Measurements from ENCODE around the gene TMEM256.

DNA sequence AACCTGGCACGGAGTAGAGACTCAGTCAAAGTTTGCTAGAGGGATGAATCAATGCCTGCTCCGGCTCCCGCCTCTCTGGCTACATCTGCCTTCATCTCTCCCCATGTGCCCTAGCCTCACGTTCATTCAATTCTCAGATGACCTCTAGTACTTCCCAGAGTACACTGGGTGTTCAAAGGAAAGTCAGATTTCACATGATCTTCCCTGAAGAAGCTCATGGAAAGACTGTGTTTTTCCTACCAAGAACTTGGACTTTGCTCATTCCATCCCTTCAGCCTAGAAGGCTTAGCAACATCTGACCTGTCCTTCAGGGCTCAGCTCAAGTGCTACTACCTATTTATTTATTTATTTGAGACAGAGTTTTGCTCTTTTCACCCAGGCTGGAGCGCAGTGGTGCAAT lies 34.1 kb downstream of the TMEM256 start:
- TF ChIP-seq, protein P1, sequence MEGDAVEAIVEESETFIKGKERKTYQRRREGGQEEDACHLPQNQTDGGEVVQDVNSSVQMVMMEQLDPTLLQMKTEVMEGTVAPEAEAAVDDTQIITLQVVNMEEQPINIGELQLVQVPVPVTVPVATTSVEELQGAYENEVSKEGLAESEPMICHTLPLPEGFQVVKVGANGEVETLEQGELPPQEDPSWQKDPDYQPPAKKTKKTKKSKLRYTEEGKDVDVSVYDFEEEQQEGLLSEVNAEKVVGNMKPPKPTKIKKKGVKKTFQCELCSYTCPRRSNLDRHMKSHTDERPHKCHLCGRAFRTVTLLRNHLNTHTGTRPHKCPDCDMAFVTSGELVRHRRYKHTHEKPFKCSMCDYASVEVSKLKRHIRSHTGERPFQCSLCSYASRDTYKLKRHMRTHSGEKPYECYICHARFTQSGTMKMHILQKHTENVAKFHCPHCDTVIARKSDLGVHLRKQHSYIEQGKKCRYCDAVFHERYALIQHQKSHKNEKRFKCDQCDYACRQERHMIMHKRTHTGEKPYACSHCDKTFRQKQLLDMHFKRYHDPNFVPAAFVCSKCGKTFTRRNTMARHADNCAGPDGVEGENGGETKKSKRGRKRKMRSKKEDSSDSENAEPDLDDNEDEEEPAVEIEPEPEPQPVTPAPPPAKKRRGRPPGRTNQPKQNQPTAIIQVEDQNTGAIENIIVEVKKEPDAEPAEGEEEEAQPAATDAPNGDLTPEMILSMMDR (IDR thresholded peaks at IDR 0.05): no peak
- no peak for TF ChIP-seq EP300 (IDR thresholded peaks at IDR 0.05)

Measured in tibial nerve (tissue), 4 donors.